Keratinocyte (primary cell): ENCODE measurements around the gene FAM47B. TPM values are rescaled to one million over a fixed set of nuclear protein-coding genes. Genes with fewer than 3 reads are reported as not detected.

Experiments
- DNase-seq: peaks from one replicate; pipeline ENCODE4 v3.0.0-alpha.2; 2011; ENCODE audit warnings: low read depth, missing footprints, low spot score
- FAIRE-seq: peaks from 2 replicates; lab custom pipeline; 2011; peaks lifted over from hg19 to GRCh38; lab: Jason Lieb, UNC
- H2AFZ ChIP-seq: 2 replicates; pipeline ENCODE4 v1.6.0; 2012; ENCODE audit warnings: low read length, control low read depth, inconsistent platforms; ENCODE audit not compliant: control insufficient read depth
- H3K27ac ChIP-seq: 2 replicates; pipeline ENCODE4 v1.5.1; 2011; ENCODE audit warnings: low read length; ENCODE audit not compliant: control insufficient read depth, insufficient read depth
- H3K27me3 ChIP-seq: 3 replicates; pipeline ENCODE4 v1.6.0; 2011; ENCODE audit warnings: low read length; ENCODE audit not compliant: control insufficient read depth, insufficient read depth; ENCODE audit errors: extremely low read depth
- H3K36me3 ChIP-seq, 2 experiments: 2 replicates in 1 of 2; 3 replicates in 1 of 2; pipeline ENCODE4 v1.5.1; 2011; ENCODE audit warnings: low read length in 2 of 2, mild to moderate bottlenecking in 1 of 2; ENCODE audit not compliant: control insufficient read depth in 2 of 2, insufficient read depth in 2 of 2; ENCODE audit errors: extremely low read depth in 1 of 2
- H3K4me1 ChIP-seq: 3 replicates; pipeline ENCODE4 v1.5.1; 2011; ENCODE audit warnings: low read length; ENCODE audit not compliant: control insufficient read depth, insufficient read depth; ENCODE audit errors: extremely low read depth
- H3K4me2 ChIP-seq: 3 replicates; pipeline ENCODE4 v1.6.0; 2011; ENCODE audit warnings: low read depth, low read length; ENCODE audit not compliant: control insufficient read depth, insufficient read depth; ENCODE audit errors: extremely low read depth
- H3K4me3 ChIP-seq, 3 experiments: fragments of 200-600 bp in 1 of 3; sonication (generic) in 1 of 3; 2 replicates in 2 of 3; 3 replicates in 1 of 3; pipeline ENCODE4 v1.5.1; 2011 to 2016; ENCODE audit warnings: low read length in 3 of 3, mild to moderate bottlenecking in 3 of 3, control low read depth in 2 of 3, inconsistent platforms in 1 of 3, low read depth in 1 of 3, mixed read lengths in 1 of 3, mixed run types in 1 of 3, moderate library complexity in 1 of 3; ENCODE audit not compliant: control insufficient read depth in 2 of 3, insufficient read depth in 2 of 3; ENCODE audit errors: extremely low read depth in 1 of 3
- H3K79me2 ChIP-seq: 2 replicates; pipeline ENCODE4 v1.6.0; 2012; ENCODE audit warnings: low read length; ENCODE audit not compliant: control insufficient read depth, insufficient read depth
- H3K9ac ChIP-seq: 3 replicates; pipeline ENCODE4 v1.6.0; 2011; ENCODE audit warnings: low read length; ENCODE audit not compliant: control insufficient read depth, insufficient read depth; ENCODE audit errors: extremely low read depth
- H3K9me1 ChIP-seq: 3 replicates; pipeline ENCODE4 v1.6.0; 2011; ENCODE audit warnings: low read length; ENCODE audit not compliant: control insufficient read depth, insufficient read depth; ENCODE audit errors: extremely low read depth
- H3K9me3 ChIP-seq: 2 replicates; pipeline ENCODE4 v1.5.1; 2012; ENCODE audit warnings: low read depth, low read length; ENCODE audit not compliant: control insufficient read depth
- H4K20me1 ChIP-seq: 3 replicates; pipeline ENCODE4 v1.6.0; 2011; ENCODE audit warnings: low read length; ENCODE audit not compliant: control insufficient read depth, insufficient read depth; ENCODE audit errors: extremely low read depth
- CTCF ChIP-seq, 3 experiments: IDR thresholded peaks in 1 of 3; conservative IDR thresholded peaks in 1 of 3; optimal IDR thresholded peaks in 1 of 3; 2 replicates in 2 of 3; 3 replicates in 1 of 3; pipeline versions ENCODE3 to v1.5.1; 2011; ENCODE audit warnings: low read length in 3 of 3, mild to moderate bottlenecking in 3 of 3, moderate library complexity in 2 of 3, control low read depth in 1 of 3, inconsistent platforms in 1 of 3; ENCODE audit not compliant: insufficient read depth in 2 of 3; ENCODE audit errors: extremely low read depth in 1 of 3
- EZH2 ChIP-seq: IDR thresholded peaks from one replicate; pipeline ENCODE4 v1.6.1; 2012; ENCODE audit warnings: inconsistent platforms, mild to moderate bottlenecking, low read length, moderate library complexity
- dilution Hi-C: fragments of 300-500 bp; cut with MboI; formaldehyde crosslinking; loops from one replicate; pipeline ENCODE4 v1.7.0; 2020; ENCODE audit warnings: low sequenced_read_pairs; ENCODE audit not compliant: extremely low pct_ligation_motif_present
- polyA plus RNA-seq, 5 experiments: library from polyadenylated mRNA; depleted of rRNA in 3 of 5; stranded (reverse) in 3 of 5; stranded (forward) in 1 of 5; unstranded in 1 of 5; fragments of >200 nt; gene quantifications; 1 replicate in 1 of 5; 2 replicates in 3 of 5; 3 replicates in 1 of 5; pipeline versions ENCODE4 v1.2.1 to v1.2.3, GENCODE V29; 2011 to 2012; ENCODE audit warnings: missing spikeins in 2 of 5, low read depth in 1 of 5, low replicate concordance in 1 of 5

FAM47B gene
- polyA plus RNA-seq, 1 donor (not counting 4 experiments of a cell fraction or from before 2014, with no cell fraction given) = not detected

DNA sequence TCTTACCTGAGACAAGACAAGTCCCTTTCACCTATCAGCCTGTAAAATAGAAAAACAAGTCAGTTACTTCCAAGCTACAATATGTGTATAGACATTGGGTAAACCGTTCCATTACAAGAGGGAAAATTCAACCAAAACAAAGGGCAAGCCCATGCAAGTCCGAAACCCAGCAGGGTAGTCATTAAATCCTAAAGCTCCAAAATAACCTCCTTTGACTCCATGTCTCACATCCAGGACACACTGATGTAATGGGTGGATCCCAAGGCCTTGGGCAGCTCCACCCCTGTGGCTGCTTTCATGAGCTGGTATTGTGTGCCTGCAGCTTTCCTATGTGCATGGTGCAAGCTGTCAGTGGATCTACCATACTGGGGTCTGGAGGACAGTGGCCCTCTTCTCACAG, 14.7 kb upstream of the FAM47B start:
- dilution Hi-C loops = no loop called here
- Histone ChIP-seq H3K9me1 (no peaks in the 10 kb centered on the region), H3K27ac (no peak overlapping the region), H4K20me1 (no peaks in the 10 kb centered on the region), H3K4me1 (no peaks in the 10 kb centered on the region), H3K79me2 (no peaks in the 10 kb centered on the region), H3K9ac (no peak overlapping the region), H3K27me3 (no peaks in the 10 kb centered on the region), H3K36me3 (no peaks in the 10 kb centered on the region), H3K4me3 (no peak overlapping the region), H2AFZ (no peak overlapping the region), H3K4me2 (no peak overlapping the region), H3K9me3 (no peaks in the 10 kb centered on the region)
- no peak for TF ChIP-seq EZH2
- no peak for DNase-seq
- peak; percentile 48 for FAIRE-seq

DNA sequence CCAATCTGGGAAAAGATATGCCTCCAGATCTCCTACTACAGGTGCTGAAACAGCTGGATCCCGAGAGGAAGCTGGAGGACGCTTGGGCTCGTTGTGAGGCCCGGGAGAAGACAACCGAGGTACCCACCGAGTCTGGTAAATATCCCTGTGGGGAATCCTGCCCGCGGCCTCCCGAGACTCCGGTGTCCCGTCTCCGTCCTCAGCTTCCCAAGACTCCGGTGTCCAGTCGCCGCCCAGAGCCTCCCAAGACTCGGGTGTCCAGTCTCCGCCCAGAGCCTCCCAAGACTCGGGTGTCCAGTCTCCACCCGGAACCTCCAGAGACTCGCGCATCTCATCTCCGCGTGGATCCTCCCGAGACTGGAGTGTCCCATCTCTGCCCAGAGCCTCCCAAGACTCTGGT, 639 bp downstream of the FAM47B start:
- H3K4me2 ChIP-seq = no peak overlapping the region
- no peaks in the 10 kb centered on the region for H3K27me3 ChIP-seq
- dilution Hi-C loops = no loop called here
- no peak overlapping the region for H3K27ac ChIP-seq
- H3K9me1 ChIP-seq = no peaks in the 10 kb centered on the region
- H2AFZ ChIP-seq = no peak overlapping the region
- DNase-seq (no peak), FAIRE-seq (no peak)
- H4K20me1 ChIP-seq = no peaks in the 10 kb centered on the region
- H3K9ac ChIP-seq = no peak overlapping the region
- H3K4me3 ChIP-seq = no peak overlapping the region
- H3K79me2 ChIP-seq = no peaks in the 10 kb centered on the region
- H3K36me3 ChIP-seq = no peaks in the 10 kb centered on the region
- H3K4me1 ChIP-seq = no peaks in the 10 kb centered on the region
- H3K9me3 ChIP-seq = peaks cover 2% of the 10 kb centered on the region
- no peak for TF ChIP-seq EZH2
- no peak for TF ChIP-seq CTCF (optimal IDR thresholded peaks at IDR 0.05 in 1 of 3, IDR thresholded peaks at IDR 0.05 in 1 of 3, conservative IDR thresholded peaks at IDR 0.05 in 1 of 3; ENCODE audit: extremely low read depth in 1 of 3, insufficient read depth in 2 of 3, low read length in 3 of 3)

- no peaks in the 10 kb centered on the region for H3K27me3 ChIP-seq
- H3K27ac ChIP-seq = no peak overlapping the region
- no peaks in the 10 kb centered on the region for H3K9me1 ChIP-seq
- H3K4me3 ChIP-seq = no peak overlapping the region
- DNase-seq (no peak), FAIRE-seq (no peak)
- no peak overlapping the region for H2AFZ ChIP-seq
- peak overlapping the region; percentile 54 for H3K4me2 ChIP-seq
- dilution Hi-C loops = no loop called here
- H4K20me1 ChIP-seq = no peaks in the 10 kb centered on the region
- TF ChIP-seq EZH2 (no peak), CTCF (optimal IDR thresholded peaks at IDR 0.05 in 1 of 3, IDR thresholded peaks at IDR 0.05 in 1 of 3, conservative IDR thresholded peaks at IDR 0.05 in 1 of 3; ENCODE audit: extremely low read depth in 1 of 3, insufficient read depth in 2 of 3, low read length in 3 of 3) (no peak)
- no peak overlapping the region for H3K9ac ChIP-seq
- peaks cover 16% of the 10 kb centered on the region for H3K4me1 ChIP-seq
- no peaks in the 10 kb centered on the region for H3K36me3 ChIP-seq
- no peaks in the 10 kb centered on the region for H3K9me3 ChIP-seq
- no peaks in the 10 kb centered on the region for H3K79me2 ChIP-seq
These were observed 14.3 kb downstream of the FAM47B start for GRCh38 chrX:34956916-34957315.
